Measurements from ENCODE around the gene SLC35F1.

DNA sequence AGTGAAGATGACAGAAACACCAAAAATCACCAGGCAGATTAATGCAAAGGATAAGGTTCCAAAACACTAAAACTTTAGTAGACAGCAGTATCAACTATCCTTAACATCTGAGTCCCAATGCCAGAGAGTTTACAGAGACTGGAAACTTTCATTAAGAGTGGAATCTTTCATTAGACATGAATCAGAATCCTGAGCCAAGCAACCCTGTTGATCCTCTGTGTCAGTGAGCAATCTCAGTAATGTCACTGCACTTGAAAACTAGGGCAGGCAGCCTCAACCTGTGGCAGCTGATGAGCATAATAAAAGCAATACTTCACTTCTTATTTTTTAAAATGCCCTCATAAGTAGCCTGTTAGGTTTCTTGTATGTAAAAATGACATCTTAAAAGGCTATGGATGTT, 388.3 kb downstream of the SLC35F1 start:
- no peak for TF ChIP-seq CTCF (IDR thresholded peaks at IDR 0.05; ENCODE audit: borderline replicate concordance, extremely low read depth, low read length, poor library complexity, severe bottlenecking)
- no peak for TF ChIP-seq EZH2 (IDR thresholded peaks at IDR 0.05; ENCODE audit: borderline replicate concordance, low read depth, low read length, severe bottlenecking)
